Activated T-helper 17 cell treated with anti-CD3 and anti-CD28 coated beads, Interleukin-2, amount 50 U/mL, for 72 hours (primary cell): ENCODE measurements around the gene DACH2. TPM values are rescaled to one million over a fixed set of nuclear protein-coding genes. Genes with fewer than 3 reads are reported as not detected.

Source experiments
- ATAC-seq: fragments of 150-1000 bp; cut with Tn5 transposase; replicated peaks from 2 replicates; pipeline ENCODE4 v1.10.0; 2021; ENCODE audit warnings: mild to moderate bottlenecking, moderate library complexity
- H3K27ac Mint-ChIP-seq: one replicate; pipeline ENCODE4 v1.8.0; 2022; ENCODE audit warnings: mixed read lengths
- H3K27me3 Mint-ChIP-seq: one replicate; pipeline ENCODE4 v1.8.0; 2022; ENCODE audit warnings: mixed read lengths
- H3K36me3 Mint-ChIP-seq: one replicate; pipeline ENCODE4 v1.8.0; 2022; ENCODE audit warnings: low read depth, mild to moderate bottlenecking, mixed read lengths
- H3K4me1 Mint-ChIP-seq: one replicate; pipeline ENCODE4 v1.8.0; 2022; ENCODE audit warnings: mixed read lengths
- H3K4me3 Mint-ChIP-seq: one replicate; pipeline ENCODE4 v1.8.0; 2022; ENCODE audit warnings: mild to moderate bottlenecking, mixed read lengths
- H3K9me3 Mint-ChIP-seq: one replicate; pipeline ENCODE4 v1.8.0; 2022; ENCODE audit warnings: mixed read lengths
- total RNA-seq, 2 donors: library from RNA; stranded (reverse); gene quantifications; one replicate each; pipeline ENCODE4 v1.2.3, GENCODE V29; 2022

The DACH2 gene
- total RNA-seq, 2 donors from 2014 or later: not detected

DNA sequence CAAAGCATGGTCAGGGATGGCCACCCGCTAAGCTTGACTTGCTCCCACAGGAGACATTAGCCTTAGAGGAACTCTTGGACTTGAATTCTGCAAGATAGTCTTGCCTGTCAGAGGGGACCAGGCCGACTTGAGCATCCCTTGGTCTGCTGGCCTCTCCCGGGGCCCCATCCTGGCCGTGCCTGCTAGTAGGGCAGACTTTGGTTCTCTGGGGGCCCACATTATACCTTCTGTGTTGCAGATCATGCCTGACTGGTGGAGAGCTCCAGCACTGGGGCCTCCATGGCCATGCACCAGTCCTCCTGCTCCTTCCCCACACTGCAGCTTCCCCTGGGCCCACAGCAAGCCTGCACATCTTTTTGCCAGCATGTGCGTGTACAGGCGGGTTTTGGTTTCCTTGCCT, 46.5 kb downstream of the DACH2 start:
- no peaks in the 10 kb centered on the region for H3K9me3 Mint-ChIP-seq
- H3K27ac Mint-ChIP-seq: no peak overlapping the region
- no peaks in the 10 kb centered on the region for H3K36me3 Mint-ChIP-seq
- no peak overlapping the region for H3K4me3 Mint-ChIP-seq
- peaks cover 3% of the 10 kb centered on the region for H3K27me3 Mint-ChIP-seq
- H3K4me1 Mint-ChIP-seq: no peaks in the 10 kb centered on the region
- ATAC-seq: no peak

DNA sequence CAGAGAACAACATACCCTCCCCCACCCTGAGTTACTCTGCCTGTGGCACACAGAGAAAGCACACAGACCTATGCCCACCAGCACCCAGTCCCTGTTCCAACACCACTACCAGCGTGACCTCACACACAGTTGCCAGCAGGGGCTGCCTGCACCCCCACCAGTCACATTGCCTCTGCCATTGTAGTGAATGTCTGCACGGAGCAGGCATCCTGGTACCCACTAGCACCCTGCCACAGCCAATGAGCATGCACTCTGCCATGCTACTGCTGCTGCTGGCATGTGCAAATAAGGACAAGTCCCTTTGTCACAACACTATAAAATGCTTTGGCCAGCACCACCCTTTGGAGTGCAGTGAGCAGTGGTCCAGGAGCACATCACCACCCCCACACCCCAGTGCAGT, 47.1 kb downstream of the DACH2 start:
- H3K36me3 Mint-ChIP-seq: no peaks in the 10 kb centered on the region
- H3K27me3 Mint-ChIP-seq: peaks cover under 1% of the 10 kb centered on the region
- ATAC-seq: no peak
- no peak overlapping the region for H3K4me3 Mint-ChIP-seq
- no peaks in the 10 kb centered on the region for H3K9me3 Mint-ChIP-seq
- no peaks in the 10 kb centered on the region for H3K4me1 Mint-ChIP-seq
- no peak overlapping the region for H3K27ac Mint-ChIP-seq

DNA sequence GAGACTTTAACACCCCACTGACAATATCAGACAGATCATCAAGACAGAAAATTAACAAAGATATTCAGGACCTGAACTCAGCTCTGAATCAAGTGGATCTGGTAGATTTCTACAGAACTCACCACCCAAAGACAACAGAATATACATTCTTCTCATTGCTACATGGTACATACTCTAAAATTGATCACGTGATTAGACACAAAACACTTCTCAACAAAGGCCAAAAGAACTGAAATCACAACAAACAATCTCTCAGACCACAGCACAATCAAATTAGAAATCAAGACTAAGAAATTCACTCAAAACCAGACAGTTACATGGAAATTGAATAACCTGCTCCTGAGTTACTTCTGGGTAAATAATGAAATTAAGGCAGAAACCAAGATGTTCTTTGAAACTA, 49.6 kb downstream of the DACH2 start:
- no peaks in the 10 kb centered on the region for H3K27me3 Mint-ChIP-seq
- no peak for ATAC-seq
- H3K4me1 Mint-ChIP-seq: no peaks in the 10 kb centered on the region
- no peaks in the 10 kb centered on the region for H3K9me3 Mint-ChIP-seq
- no peak overlapping the region for H3K4me3 Mint-ChIP-seq
- no peaks in the 10 kb centered on the region for H3K36me3 Mint-ChIP-seq
- no peak overlapping the region for H3K27ac Mint-ChIP-seq

DNA sequence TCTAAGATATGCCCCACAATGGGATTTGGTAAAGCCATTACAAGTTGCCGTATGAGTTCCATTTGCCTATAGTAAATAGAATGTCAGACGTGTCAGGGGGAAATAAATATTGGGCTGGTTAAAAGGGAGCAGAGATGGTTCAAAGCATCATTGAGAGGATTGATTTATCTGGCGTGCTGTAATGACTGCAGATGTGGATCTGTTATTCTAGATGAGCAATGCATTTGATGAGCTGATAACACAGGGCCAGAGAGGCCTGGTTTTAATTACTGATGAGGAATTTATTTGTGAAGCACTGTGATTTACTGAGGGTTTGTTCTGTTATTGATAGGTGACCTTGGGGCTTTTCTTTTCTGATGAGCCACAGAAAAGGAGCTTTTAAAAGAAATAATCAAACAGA, 62.5 kb downstream of the DACH2 start:
- H3K27ac Mint-ChIP-seq: no peak overlapping the region
- no peaks in the 10 kb centered on the region for H3K27me3 Mint-ChIP-seq
- H3K9me3 Mint-ChIP-seq: no peaks in the 10 kb centered on the region
- no peaks in the 10 kb centered on the region for H3K4me1 Mint-ChIP-seq
- no peak for ATAC-seq
- no peaks in the 10 kb centered on the region for H3K36me3 Mint-ChIP-seq
- H3K4me3 Mint-ChIP-seq: no peak overlapping the region

DNA sequence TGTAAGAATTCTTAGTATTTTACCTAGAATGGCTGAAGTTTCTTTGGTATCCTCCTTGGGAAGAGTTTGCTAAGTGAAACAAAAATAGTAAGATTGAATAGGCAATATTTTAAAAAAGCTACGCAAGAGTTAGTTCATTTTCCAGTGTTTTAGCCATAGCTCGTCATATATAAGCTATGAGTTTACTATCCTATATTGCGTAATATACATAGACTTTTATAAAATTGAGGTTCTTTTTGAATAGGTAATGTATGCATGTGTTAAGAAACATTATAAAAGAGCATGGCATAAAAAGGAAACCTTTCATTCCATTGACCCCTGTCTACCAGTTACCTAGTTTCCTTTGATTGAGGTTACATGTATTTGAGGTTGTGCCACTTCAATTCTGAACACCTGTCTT, 67.0 kb downstream of the DACH2 start:
- Mint-ChIP-seq H3K4me3 (no peak overlapping the region), H3K36me3 (no peaks in the 10 kb centered on the region), H3K9me3 (no peaks in the 10 kb centered on the region), H3K27me3 (no peaks in the 10 kb centered on the region), H3K4me1 (no peaks in the 10 kb centered on the region), H3K27ac (no peak overlapping the region)
- no peak for ATAC-seq

DNA sequence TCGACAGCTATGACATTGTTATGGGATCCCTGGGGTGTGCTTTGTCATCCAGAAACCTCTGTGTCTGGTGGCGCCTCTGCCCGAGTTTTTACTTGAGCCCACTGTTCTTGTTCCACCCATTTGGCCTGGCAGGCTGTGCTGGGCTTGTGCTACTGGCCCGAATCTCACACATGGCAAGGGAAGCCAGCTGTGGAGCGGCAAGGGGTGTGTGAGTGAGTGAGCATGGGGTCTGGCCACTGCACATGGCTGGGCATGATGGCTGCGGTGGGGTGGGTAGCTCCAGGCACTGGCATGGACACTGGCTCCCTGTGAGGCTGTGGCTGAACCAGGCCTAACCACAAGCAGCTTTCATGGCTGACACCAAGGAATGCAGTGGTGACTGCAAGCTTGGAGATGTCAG, 89.2 kb downstream of the DACH2 start:
- Mint-ChIP-seq H3K4me3 (no peak overlapping the region), H3K27ac (no peak overlapping the region), H3K36me3 (no peaks in the 10 kb centered on the region), H3K4me1 (no peaks in the 10 kb centered on the region), H3K27me3 (no peaks in the 10 kb centered on the region), H3K9me3 (peaks cover 10% of the 10 kb centered on the region)
- ATAC-seq: no peak

DNA sequence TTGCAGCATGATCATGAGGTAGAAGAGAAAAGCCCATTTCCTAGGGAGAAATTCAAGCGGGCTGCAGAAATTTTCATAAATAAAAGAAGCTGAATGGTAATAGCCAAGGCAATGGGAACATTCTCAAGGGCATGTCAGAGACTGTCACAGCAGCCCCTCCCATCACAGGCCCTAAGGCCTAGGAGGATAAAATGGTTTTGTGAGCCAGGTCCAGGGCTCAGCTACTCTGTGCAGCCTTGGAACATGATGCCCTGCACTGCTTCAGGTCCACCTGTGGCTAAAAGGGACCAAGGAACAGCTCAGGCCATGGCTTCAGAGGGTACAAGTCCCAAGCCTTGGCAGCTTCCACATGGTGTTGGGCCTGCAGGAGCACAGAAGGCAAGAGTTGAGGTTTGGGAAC, 93.3 kb downstream of the DACH2 start:
- no peak overlapping the region for H3K4me3 Mint-ChIP-seq
- no peaks in the 10 kb centered on the region for H3K36me3 Mint-ChIP-seq
- H3K27ac Mint-ChIP-seq: no peak overlapping the region
- peaks cover 5% of the 10 kb centered on the region for H3K9me3 Mint-ChIP-seq
- ATAC-seq: no peak
- no peaks in the 10 kb centered on the region for H3K27me3 Mint-ChIP-seq
- H3K4me1 Mint-ChIP-seq: no peaks in the 10 kb centered on the region

DNA sequence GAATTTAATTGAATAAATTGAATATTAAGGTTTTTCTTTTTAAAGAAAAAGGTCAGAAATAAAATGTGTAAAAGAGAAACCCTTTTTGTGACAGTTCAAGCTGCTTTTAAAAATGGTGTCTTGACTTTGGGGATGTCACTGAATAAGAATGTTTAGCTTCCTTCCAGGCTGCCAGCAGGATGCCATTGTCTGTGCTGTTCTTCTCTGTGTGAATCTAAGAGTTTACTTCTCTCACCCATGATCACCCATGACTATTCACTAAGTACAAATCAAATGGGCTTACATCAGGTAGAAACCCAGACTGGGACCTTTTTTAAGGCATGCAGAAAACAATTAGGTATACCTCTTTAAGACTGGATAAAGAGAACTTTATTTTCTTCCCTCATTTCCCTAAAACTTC, 115.3 kb downstream of the DACH2 start:
- Mint-ChIP-seq H3K9me3 (no peaks in the 10 kb centered on the region), H3K27ac (no peak overlapping the region), H3K4me1 (no peaks in the 10 kb centered on the region), H3K4me3 (no peak overlapping the region), H3K27me3 (no peaks in the 10 kb centered on the region), H3K36me3 (no peaks in the 10 kb centered on the region)
- no peak for ATAC-seq

DNA sequence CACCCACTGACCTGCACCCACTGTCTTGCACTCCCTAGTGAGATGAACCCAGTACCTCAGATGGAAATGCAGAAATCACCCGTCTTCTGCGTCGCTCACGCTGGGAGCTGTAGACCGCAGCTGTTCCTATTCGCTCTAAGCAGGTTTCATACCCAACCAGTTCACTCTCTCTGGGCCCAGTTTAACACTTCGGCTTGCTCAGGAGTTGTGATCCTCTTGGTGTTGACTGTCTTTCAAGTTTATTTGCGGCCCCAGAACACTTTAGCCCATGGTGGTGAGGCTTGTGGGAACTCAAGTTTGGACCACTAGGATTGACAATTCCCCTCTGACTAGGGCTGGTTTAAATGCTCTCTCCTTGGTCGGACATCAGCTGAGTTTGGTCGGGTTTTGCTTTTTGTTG, 147.0 kb downstream of the DACH2 start:
- Mint-ChIP-seq H3K36me3 (no peaks in the 10 kb centered on the region), H3K27ac (no peak overlapping the region), H3K4me3 (no peak overlapping the region), H3K4me1 (no peaks in the 10 kb centered on the region), H3K27me3 (no peaks in the 10 kb centered on the region), H3K9me3 (no peaks in the 10 kb centered on the region)
- ATAC-seq: no peak

DNA sequence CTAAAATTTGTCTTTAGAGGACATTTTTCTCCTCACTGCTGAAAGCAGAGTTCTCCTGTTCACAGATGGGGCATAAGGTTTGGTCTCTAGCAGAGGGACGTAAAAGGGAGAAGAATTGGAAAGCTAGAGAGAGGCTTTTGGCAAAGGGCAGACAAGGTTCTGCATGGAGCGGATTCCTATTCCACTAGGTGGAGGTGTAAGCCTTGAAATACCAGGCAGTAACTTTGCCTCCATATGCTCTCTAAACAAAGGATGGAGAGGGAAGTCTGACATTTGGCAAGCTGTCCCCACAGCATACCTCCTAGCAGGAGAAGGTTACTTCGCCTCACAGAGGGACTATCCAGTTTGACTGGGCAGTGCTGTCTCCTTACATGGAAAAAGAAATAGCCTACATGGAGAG, 174.7 kb downstream of the DACH2 start:
- no peak for ATAC-seq
- no peaks in the 10 kb centered on the region for H3K27me3 Mint-ChIP-seq
- H3K4me3 Mint-ChIP-seq: no peak overlapping the region
- peaks cover 5% of the 10 kb centered on the region for H3K9me3 Mint-ChIP-seq
- H3K4me1 Mint-ChIP-seq: no peaks in the 10 kb centered on the region
- H3K27ac Mint-ChIP-seq: no peak overlapping the region
- H3K36me3 Mint-ChIP-seq: no peaks in the 10 kb centered on the region

DNA sequence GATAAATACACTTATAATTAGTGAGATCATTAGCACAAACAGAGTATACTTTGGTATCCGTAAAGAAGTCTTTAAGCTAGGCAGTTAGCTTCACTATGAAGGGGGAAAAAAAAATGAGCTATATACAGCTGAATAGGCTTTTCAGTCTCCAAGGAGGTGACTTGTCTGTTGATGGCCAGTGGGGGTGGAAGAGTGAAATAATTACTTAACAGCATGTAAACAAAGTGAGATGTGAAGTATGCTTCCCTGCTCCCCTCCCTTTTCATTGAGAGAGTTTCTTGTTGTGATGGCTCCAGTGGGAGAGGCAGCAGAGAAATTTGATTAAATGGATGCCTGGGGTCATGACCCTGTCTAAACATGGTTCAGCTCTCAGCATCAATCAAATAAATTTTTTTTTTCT, 180.9 kb downstream of the DACH2 start:
- no peaks in the 10 kb centered on the region for H3K4me1 Mint-ChIP-seq
- H3K27me3 Mint-ChIP-seq: no peaks in the 10 kb centered on the region
- H3K27ac Mint-ChIP-seq: no peak overlapping the region
- no peaks in the 10 kb centered on the region for H3K9me3 Mint-ChIP-seq
- no peak overlapping the region for H3K4me3 Mint-ChIP-seq
- ATAC-seq: no peak
- H3K36me3 Mint-ChIP-seq: no peaks in the 10 kb centered on the region

DNA sequence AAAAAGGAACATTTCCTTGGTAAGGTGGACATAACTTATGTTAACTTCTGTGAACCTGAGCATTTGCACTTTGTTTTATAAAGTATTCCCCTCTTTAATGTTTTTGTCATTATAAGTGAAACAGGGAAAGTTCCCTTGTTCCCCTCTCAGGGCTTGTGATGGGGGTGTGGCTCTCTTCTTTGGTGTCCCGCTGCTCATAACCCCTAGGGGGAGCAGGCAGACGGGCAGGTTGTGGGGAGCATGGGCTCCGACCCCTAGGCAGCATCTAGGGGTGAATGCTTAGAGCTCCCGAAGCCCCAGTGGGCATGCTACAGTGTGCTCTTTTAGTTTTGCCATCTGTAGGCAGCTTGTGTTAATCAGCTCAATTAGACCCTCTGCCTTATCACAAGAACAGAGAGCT, 200.4 kb downstream of the DACH2 start:
- Mint-ChIP-seq H3K9me3 (no peaks in the 10 kb centered on the region), H3K4me3 (no peak overlapping the region), H3K4me1 (no peaks in the 10 kb centered on the region), H3K36me3 (no peaks in the 10 kb centered on the region), H3K27ac (no peak overlapping the region), H3K27me3 (no peaks in the 10 kb centered on the region)
- ATAC-seq: no peak

DNA sequence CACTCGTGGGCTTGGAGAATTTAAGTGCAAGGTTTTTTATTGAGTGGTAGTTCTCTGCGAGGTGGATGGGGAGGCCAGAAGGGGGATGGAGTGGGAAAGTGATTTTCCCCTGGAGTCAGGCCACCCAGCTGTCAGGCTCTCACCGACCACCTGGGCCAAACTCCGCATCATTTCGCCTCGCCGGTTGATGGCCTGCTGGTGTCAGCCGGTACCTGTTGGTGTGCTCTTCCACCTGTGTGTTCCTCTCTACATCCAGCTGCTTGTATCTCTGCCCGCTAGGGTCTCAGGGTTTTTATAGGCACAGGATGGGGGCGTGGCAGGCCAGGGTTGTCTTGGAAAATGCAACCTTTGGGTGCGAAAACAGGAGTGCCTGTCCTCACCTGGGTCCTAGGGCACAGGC, 200.9 kb downstream of the DACH2 start:
- H3K27me3 Mint-ChIP-seq: no peaks in the 10 kb centered on the region
- no peak for ATAC-seq
- no peak overlapping the region for H3K4me3 Mint-ChIP-seq
- no peak overlapping the region for H3K27ac Mint-ChIP-seq
- H3K9me3 Mint-ChIP-seq: no peaks in the 10 kb centered on the region
- no peaks in the 10 kb centered on the region for H3K4me1 Mint-ChIP-seq
- H3K36me3 Mint-ChIP-seq: no peaks in the 10 kb centered on the region

DNA sequence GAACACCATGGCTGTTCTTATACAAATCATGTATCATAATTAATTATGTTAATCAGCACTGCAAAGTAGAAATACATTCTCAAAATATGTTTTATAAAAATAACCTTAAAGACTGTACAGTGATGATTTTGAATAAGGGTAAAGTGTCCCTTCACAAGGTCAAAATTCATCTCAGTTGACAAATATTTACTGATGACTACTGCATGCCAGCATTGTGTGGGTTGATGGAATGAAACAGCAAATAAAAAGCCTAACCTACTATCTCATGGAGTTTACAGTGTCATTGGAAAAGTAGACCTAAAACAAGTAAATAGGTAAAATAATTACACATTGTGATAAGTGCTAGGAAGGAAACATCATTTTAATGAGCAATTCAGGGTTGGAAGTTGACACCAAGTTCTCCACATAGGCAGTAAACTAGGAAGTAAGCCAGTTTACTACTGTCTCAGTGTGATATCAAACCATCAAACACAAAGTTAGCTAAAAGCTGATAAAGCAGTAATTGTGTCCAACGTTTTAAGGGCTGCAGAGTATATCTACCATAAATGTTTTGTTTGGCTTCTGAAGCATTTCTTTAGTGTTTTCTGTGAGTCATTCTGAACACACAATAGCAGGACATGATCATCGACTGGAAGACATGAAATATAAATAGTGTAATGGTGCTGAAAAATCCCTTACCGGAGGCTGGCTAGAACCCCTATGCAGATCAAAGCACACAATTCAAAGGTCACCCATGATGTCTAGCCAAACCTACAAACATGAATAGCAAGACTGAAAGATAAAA, 221.8 kb downstream of the DACH2 start:
- Mint-ChIP-seq H3K9me3 (no peaks in the 10 kb centered on the region), H3K4me3 (no peak overlapping the region), H3K27ac (no peak overlapping the region), H3K27me3 (no peaks in the 10 kb centered on the region), H3K4me1 (no peaks in the 10 kb centered on the region), H3K36me3 (no peaks in the 10 kb centered on the region)
- ATAC-seq: no peak

DNA sequence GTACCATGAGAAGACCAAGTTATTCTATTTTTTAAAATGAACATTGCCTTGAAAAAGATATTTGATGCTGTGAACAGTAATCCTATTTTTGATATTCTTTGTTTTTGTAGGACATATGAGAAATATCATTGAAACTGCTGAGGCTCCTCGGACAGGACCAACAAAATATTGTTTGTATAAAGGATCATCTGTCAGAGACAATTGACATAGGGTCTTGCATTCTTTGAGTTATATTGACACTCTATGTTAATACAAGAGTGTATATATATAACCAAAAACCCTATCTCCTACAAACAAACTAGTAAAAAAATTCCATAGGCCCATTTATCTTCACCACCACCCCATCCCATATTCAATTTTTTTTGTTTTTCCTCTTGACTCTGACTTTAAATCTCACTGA, 222.7 kb downstream of the DACH2 start:
- Mint-ChIP-seq H3K27me3 (no peaks in the 10 kb centered on the region), H3K36me3 (no peaks in the 10 kb centered on the region), H3K4me3 (no peak overlapping the region), H3K4me1 (no peaks in the 10 kb centered on the region), H3K27ac (no peak overlapping the region), H3K9me3 (no peaks in the 10 kb centered on the region)
- ATAC-seq: no peak

DNA sequence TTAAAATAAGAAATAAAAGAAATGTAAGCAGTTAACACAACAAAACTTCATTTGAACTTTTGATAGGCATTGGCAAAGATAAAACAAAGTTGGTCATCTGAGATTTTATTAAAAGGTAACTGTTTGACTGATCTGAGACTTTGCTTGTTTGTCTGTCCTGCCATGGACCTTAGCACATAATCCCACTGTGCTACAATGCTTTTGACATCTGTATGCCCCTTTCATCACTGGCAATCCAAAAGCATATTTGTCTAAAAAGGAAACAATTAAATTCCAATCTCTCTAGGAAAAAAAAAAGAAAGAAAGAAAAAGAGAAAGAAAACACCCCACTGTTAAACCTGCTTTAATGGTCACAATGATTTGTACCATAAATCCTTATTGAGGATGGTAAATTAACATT, 231.0 kb downstream of the DACH2 start:
- Mint-ChIP-seq H3K4me3 (no peak overlapping the region), H3K36me3 (no peaks in the 10 kb centered on the region), H3K27ac (no peak overlapping the region), H3K9me3 (no peaks in the 10 kb centered on the region), H3K27me3 (no peaks in the 10 kb centered on the region), H3K4me1 (no peaks in the 10 kb centered on the region)
- no peak for ATAC-seq
